Left renal cortex interstitium (tissue), 4 donors: ENCODE measurements around the gene SFT2D2. TPM values are rescaled to one million over a fixed set of nuclear protein-coding genes. Genes with fewer than 3 reads are reported as not detected.

Experiments used
- DNase-seq, 4 donors: peaks; one replicate each; pipeline ENCODE4 v3.0.0-alpha.2; 2013; ENCODE audit warnings: low read depth in 4 of 4, low spot score in 2 of 4, missing footprints in 1 of 4
- polyA plus RNA-seq, 4 donors: library from polyadenylated mRNA; unstranded; fragments of 120-200 nt; gene quantifications; one replicate each; pipeline ENCODE4 v1.2.1, GENCODE V29; 2013; ENCODE audit not compliant: insufficient read length in 4 of 4

SFT2D2 gene
- polyA plus RNA-seq, 4 donors, result 12.2 to 23.1 (median 17.3) TPM

- DNase-seq, result no peak
Observed at GRCh38 chr1:168221275-168221674, 4.5 kb upstream of the SFT2D2 start.

DNA sequence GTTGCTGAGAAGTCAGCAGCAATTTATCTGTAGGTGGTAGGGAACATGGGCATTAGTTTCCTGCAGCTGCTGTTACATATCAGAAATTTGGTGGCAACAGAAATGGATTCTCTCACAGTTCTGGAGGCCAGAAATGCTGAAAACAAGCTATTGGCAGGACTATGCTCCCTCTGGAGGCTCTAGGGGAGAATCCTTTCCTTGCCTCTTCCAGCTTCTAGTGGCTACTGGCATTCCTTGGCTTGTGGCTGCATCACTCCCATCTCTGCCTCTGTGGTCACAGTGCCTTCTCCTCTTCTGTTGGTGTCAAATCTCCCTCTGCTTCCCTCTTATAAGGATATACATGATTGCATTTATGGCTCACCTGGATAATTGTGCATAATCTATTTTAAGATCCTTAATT lies 2.5 kb upstream of the SFT2D2 start:
- no peak for DNase-seq

GRCh38 chr1:168223681-168224540 lies 1.9 kb upstream of the SFT2D2 start:
- no peak for DNase-seq

DNA sequence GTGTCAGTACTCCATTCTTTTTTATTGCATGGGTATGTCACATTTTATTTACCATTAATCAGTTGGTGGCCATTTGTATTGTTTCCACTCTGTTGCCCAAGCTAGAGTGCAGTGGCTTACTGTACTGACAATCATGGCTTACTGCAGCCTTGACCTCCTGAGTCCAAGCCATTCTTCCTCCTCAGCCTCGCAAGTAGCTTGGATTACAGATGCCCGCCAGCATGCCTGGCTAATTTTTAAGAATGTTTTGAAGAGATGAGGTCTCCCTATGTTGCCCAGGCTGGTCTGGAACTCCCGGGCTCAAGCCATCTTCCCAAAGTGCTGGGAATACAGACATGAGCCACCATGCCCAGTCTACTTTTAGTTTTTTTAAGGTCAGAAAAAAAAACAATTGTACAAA lies 813 bp upstream of the SFT2D2 start:
- no peak for DNase-seq

GRCh38 chr1:168227620-168228019 lies 1.8 kb downstream of the SFT2D2 start:
- DNase-seq, result no peak

DNA sequence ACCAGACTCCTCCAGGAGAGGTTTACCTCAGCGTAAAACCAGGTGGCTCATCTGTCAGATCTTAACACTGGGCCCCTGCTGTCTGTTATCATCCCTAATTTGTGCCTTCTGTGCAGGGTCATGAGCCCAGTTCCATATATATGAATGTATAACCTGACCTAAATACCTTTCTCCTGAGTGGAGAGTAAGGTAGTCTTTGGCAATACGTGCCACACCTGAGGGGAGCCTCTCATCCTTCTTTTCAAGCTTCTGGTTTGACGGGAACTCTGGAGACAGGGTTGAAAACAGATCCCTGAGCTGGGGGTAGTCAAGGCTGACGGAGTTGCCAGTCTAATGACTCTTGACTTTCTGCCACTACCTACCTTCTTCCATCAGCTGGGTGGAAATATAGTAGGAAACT lies 4.1 kb downstream of the SFT2D2 start:
- DNase-seq, result no peak

- no peak for DNase-seq
Observed at GRCh38 chr1:168230709-168231108, 4.9 kb downstream of the SFT2D2 start.

DNA sequence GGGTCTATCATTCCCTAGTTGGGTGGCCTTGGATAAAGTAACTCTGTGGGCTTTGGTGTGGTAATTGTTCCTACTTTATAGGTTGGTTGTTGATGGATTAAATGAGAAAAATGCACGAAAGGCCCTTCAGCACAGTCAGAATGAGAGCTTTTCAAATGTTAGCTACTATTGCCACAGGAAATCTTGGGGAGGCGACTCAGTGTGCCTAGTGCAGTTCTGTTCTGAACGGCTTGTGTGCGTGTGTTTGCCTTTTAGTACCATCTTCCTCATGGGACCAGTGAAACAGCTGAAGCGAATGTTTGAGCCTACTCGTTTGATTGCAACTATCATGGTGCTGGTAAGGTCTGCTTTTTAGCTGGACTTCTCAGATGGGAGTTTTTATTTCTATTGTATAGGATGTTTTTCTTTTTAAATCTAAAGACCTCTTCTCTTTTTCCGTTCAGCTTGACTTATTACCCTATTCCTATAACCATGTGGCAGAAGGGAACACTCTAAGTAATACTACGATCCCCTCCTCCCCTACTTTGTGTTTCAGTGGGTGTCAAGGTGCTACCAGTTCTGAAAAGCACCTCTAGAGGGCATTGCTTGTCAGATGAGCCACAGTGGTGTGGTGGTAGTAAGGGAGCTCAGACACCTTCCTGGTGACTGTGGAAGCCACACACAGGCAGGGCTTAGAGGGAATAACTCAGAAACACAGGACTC lies 9.2 kb downstream of the SFT2D2 start:
- no peak for DNase-seq

- no peak for DNase-seq
Observed at GRCh38 chr1:168235548-168235885, 9.7 kb downstream of the SFT2D2 start.

- DNase-seq, result no peak
Observed at GRCh38 chr1:168235937-168236336, 10.1 kb downstream of the SFT2D2 start.

DNA sequence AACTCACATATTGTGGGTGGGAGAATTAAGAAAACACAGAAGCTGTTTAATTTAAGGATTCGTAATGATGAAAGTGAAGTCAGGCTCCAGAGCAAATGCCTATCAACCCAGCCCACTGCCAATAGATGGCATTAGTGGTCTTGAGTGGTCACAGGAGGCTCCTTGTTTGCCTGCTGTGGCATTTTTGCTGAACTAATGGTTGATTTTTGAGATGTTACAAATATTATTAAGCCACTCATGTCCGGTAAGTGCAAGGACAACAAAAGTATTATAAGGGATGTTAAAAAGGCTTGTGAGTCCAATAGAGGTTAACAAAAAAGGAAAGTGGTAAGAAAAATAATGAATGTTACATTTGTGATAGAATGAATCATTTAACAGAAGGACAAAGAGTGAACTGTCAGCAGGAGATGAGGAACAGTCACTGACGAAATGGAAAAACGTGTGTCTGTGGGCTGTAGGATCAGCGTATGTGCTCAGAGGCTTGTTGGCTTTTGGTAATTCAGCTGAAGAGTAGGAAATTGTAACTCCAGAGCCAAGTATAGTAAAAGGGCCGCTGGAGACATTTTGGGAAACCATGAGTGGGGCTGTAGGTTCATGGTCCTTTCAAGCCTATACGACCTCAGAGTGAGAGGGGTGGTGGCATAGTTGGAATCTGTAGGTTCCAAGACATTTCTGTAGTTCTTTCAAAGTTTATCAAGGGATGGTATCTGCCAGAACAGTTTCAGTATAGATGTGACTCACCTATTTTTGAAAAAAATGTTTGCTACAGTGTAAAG lies 11.2 kb downstream of the SFT2D2 start:
- DNase-seq, result no peak

DNA sequence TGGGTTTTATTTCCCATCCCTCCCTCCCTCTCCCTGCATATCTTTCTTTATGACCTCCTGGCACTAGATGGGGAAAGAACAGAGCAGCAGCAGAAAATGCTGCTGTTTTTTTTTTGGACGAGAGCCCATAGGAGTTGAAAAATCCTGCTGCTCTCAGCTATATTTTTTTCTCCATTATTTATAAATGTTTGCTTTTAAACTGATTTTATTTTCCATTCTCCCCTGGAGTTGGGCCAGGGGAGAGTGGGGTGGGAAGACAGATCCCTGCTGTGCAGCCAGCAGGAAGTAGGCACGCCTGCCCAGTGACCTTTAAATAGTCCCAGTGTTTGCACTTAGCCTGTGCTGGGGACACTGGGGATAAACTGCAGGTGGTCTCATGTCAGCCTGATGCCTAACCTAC lies 17.4 kb downstream of the SFT2D2 start:
- no peak for DNase-seq

- DNase-seq, result no peak
Observed at GRCh38 chr1:168243636-168244212, 17.9 kb downstream of the SFT2D2 start.

DNA sequence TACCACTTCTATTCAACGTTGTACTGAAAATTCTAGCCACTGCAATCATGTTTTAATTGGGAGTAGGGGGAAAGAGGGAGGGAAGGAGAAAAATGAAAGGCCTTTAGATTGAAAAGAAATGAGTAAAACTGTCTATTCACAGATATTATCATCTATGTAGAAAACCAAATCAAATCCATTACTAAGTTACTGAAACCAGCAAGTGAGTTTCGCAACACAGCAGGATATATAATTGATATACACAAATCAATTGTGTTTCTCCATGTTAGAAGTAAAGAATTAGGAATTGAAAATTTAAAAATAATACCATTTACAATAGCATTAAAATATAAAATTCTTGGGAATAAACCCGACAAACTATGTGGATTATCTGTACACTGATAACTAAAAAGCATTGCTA lies 19.2 kb downstream of the SFT2D2 start:
- no peak for DNase-seq

DNA sequence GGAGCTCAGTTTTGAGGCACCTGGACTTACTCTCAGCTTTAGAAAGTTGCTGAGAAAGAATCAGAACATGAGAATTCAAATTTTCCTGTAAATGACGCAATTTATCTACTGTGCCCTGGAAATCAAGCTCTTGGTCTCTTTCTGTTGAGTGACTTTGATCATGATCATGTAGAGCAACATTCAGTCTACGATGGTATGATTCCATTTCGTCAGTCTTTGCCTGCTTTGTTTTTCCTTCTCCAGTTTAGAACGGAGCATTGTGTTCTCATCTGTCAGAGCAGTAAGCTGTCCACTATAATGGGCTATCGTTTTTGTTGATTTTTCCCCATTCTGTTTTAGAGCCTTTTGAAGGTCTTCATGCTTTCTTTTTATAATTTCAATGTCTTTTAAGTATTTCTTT lies 20.7 kb downstream of the SFT2D2 start:
- DNase-seq, result no peak

DNA sequence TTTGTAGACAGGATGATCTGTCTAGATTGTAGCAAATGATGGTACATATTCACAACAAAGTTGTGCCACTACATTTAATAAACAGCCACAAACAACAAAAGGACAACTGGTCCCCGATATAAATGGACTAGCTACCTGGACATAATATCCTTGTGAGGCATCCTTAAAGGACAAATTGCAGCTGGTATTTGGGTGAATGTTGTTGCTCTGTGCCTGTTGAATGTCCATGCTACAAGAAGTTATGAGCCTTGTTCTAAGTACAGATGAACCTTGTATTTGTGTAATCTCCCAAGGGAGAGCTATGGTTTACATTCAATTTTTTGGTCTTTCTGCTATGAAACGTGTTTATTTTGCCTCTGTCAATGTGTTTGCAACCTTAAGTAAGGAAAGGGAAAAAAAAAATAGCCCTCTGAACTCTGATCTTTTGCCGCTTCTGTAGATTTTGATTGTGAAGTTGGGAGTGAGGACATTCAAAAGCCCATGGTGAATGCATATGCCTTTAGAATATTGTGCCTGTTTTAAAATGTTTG lies 26.5 kb downstream of the SFT2D2 start:
- no peak for DNase-seq

DNA sequence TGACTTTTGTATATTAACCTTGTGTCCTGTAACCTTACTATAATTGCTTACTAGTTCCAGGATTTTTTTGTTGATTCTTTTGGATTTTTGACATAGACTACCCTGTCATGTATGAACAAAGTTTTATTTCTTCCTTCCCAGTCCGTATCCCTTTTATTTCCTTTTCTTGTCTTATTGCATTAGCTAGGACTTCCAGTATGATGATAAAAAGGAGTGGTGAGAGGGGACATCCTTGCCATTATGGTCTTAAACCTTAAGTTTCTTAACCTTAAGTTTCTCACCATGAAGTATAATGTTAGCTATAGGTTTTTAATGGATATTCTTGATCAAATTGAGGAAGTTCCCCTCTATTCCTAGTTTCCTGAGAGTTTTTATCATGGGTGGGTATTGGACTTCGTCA lies 30.4 kb downstream of the SFT2D2 start:
- DNase-seq, result no peak

- DNase-seq, result no peak
Observed at GRCh38 chr1:168257397-168257796, 31.6 kb downstream of the SFT2D2 start.

DNA sequence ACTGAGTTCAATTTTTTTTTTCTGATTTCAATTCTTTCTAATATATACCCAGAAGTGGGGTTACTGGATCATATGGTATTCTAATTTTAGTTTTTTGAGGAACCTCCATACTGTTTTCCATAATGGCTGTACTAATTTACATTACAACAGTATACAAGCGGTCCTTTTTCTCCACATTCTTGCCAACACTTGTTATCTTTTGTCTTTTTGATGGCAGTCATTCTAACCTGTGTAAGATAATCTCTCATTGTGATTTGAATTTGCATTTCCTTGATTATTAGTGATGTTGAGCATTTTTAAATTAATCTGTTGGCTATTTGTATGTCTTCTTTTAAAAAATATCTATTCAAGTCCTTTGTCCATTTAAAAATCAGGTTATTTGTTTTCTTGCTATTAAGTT lies 33.8 kb downstream of the SFT2D2 start:
- DNase-seq, result no peak

GRCh38 chr1:168260393-168260792 lies 34.6 kb downstream of the SFT2D2 start:
- peak in 1 of 4 donors; percentile 49 for DNase-seq

DNA sequence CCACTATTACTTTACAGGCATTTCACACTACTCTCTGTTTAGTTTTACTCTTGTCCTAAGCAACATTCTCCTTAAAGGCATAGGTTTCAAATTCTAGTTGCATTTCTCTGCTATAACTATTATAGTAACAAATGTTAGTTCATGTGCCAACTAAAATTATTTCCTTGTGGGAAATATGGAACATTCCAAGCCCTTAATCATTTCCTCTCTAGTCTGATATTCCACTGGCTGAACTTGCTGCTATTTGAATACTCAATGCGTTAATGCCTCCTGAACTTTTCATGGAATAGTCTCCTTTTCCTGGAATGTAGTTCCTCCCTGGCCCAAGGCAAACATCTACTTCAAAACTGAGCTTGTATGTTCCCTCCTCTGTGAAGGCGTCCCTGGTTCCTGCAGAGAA lies 35.6 kb downstream of the SFT2D2 start:
- DNase-seq, result no peak
